ENCODE measurements around the gene GRK6. TPM values are rescaled to one million over a fixed set of nuclear protein-coding genes. Genes with fewer than 3 reads are reported as not detected.

GRK6 gene
- total and polyA plus RNA-seq, 9 of the 15 experiments (the other 6 are each of a cell fraction or from before 2014, with no cell fraction given) = 0.63 to 122 (median 44.5) TPM

GRCh38 chr5:177455036-177455660, 28.7 kb downstream of the GRK6 start (continued):
- TF ChIP-seq RBM39 (optimal IDR thresholded peaks at IDR 0.05; ENCODE audit: low read depth, low read length) (no peak), FUS (optimal IDR thresholded peaks at IDR 0.05; ENCODE audit: low read depth, low read length) (peak; percentile 55), TARDBP (IDR thresholded peaks at IDR 0.05) (no peak), CXXC5 (CRISPR knock-in tag; IDR thresholded peaks at IDR 0.05) (peak; percentile 95), ZNF639 (CRISPR knock-in tag; conservative IDR thresholded peaks at IDR 0.05 in 1 of 2, IDR thresholded peaks at IDR 0.05 in 1 of 2) (peak in 1 of 2 experiments; percentile 25; a peak in 1 of 4 replicates), CREB3 (tag; conservative IDR thresholded peaks at IDR 0.05; ENCODE audit: low read depth) (no peak), RFX5 (IDR thresholded peaks at IDR 0.05; ENCODE audit: low read depth, low read length) (no peak), KAT2B (IDR thresholded peaks at IDR 0.05; ENCODE audit: low read depth, low read length) (peak; percentile 39), BCL6 (CRISPR knock-in tag; IDR thresholded peaks at IDR 0.05) (no peak), ZFX (CRISPR knock-in tag; IDR thresholded peaks at IDR 0.05) (peak; percentile 75), ETS2 (tag; IDR thresholded peaks at IDR 0.05; ENCODE audit: borderline replicate concordance, poor library complexity, severe bottlenecking) (peak; percentile 49), NEUROD1 (IDR thresholded peaks at IDR 0.05; ENCODE audit: borderline replicate concordance, low read depth, low read length, partially characterized antibody) (peak; percentile 79), PML (IDR thresholded peaks at IDR 0.05; ENCODE audit: low read length) (0 out of 2 replicates have a peak, but pooled peaks have one; percentile 26), CHD7 (IDR thresholded peaks at IDR 0.05; ENCODE audit: low read depth, low read length) (no peak)

Measured in K562 (cell line).